CD4-positive, alpha-beta T cell treated with Interleukin-4 for 1 hour (primary cell): ENCODE results near the gene TAOK2.
"Not testable (repeated sequence)": the region's sequence is repeated elsewhere in the genome, so short reads cannot be mapped to it uniquely, and the experiment has no call there.

ENCODE experiments used
- DNase-seq, 2 donors: peaks; one replicate each; pipeline ENCODE4 v3.0.0-alpha.2; 2020 to 2022

TAOK2 gene

DNA sequence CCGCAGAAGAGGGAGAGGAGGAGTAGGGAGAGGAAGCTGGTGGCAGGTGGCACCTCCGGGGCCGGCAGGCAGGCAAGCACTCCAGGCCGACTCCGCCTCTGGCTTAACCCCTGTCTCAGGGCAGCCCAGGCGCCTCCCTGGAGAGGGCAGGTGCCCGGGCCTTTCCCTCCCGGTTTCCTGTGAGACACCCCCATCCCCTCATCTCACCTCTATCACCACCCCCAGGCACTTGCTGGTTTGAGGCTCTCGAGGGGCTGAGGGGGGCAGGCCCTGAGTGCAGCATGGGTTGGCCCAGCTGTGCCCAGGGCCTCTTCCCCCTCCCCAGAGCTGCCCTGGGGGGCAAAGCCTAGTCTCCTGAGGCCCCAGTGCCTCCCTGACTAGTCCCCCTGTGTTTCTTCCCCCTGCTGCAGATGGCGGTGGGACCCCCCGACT lies 31.2 kb downstream of the TAOK2 start:
- DNase-seq = no peak

DNA sequence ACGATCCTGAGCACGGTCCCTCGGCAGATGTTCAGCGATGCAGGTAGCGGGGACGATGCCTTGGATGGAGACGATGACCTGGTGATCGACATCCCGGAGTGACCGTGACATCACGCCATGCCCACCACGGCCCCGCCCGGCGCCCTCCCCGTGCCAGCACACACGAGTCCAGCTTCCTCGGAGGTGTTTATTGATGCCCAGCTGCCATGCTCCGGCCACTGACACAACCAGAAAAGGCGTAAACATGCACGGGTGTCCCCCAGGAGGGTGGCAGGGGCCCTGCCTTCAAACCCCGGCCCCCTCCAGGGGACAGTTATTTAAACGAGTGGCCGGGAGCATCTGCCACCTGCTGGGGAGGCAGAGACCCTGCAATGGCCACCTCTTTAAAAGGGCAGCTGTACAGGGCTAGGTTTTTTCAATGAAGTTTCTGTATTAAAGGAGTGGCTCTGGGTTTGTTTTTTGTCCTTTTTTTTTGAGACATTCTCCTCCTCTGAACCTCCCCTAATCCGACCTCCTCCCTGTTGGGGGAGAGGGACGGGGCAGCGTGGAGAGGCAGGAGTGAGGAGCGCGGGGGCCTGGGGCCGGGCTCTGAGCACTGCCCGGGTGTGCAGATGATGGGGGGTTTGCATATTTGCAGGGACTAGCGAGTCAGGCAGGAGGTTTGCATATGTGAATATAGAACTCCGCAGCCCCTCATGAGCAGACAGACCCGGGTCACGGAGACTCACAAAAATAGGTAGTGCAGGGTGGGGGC lies 31.9 kb downstream of the TAOK2 start:
- DNase-seq = peak; percentile 52

DNA sequence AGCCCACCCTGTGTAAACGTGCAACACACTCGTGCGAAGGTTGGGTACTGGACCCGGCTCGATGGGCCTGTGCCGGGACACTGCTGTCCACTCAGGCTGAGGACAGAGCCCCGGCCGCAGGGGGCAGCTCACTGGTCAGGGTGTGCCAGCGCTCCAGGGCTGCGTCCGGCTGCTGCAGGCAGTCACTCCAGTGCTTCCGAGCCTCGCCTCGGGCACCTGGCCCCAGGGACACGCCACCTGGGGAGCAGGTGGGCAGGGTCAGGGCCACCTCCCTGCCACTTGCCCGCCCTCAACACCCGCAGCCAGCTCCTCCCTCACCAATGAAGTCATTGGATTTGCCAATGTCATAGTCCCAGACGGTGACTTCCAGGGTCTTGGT lies 32.4 kb downstream of the TAOK2 start:
- no peak for DNase-seq

DNA sequence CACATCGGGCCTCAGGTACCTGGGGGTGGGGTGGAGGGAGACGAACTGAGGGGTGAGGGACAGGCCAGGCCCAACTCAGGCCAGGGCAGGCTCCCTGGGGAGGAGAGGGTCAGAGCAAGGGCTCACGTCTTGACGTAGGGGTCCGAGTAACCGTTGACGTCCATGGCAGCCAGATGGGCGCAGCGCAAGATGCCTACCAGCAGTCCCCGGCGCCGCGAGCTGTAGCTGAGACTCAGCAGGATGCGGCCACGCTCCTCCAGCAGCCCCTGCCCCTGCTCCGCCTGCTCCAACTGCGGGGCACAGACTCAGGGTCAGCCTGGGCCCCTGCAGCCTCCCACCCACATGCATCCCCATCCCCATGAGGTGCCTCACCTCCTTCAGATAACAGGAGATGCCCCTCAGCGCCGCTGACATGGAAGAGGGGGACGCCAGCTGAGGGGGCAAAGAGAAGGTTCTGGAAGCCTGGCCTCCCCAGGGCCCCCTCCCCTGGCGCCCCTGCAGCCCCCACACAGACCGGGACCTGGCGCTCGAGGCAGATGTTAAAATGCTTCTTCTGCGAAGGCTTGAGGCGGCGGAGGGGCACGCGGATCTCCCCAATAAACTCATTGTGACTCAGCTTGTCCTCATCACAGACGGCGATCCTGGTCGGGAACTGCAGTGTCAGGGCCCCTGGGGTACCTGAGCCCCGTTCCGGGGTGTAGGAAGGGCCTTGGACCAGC lies 33.1 kb downstream of the TAOK2 start:
- no peak for DNase-seq

DNA sequence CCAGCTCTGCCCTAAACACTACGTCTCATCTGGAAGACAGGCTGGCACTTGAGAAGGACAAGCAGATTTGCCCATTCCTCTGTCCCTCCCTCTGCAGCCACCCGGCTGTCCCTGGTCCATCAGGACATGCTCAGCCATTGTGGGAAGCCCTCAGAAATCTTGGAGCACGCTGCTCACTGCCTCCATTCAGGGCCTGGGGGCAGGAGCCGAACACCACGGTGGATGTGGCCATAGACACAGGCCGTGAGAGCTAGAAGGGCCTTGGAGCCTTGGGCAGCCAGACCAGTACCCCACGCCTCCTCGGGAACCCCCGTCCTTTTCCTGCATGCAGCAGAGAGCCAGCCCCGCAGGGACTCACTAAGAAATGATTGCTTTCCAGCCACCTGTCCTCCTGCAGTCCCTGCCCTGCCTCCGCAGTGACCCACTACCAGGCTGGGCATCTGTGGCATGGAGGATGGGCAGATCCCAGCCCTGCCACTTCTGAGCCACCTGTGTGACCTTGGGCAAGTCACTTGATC lies 33.8 kb downstream of the TAOK2 start:
- no peak for DNase-seq

DNA sequence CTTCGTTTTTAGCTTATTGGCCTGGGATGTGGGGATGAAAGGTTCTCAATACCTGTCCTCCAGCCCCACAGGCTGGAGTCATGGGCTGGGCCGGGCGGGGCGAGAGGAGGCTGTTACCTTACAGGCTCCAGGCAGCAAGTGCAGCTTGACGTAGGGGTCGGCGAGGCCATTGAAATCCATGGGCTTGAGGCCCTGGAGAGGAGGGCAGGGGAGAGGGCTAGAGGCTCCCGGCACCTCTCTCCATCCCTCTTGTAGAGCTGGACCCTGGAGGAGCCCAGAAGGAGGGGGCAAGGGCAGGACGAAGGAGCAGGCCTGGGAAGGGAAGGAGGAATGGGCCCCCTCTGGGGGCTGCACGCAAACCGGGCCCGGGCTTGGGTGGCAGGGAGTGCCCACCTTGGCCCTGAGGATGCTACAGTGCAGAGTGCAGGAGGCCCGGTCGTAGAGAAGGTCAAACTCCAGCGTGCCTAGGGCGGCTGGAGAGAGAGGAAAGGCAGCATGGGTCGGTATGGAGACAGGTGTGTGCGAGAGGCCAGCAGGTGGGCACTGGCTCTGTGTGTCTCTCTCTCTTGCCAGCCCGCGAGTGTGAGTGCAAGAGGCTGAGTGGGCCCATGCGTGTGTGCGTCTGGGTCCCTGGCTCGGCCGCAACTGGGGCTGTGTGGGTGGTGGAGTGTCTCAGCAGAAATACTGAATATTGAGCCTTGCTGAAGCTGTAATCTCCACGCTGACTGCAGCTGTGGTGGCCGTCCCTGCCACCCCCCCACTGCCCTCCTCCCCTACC lies 35.6 kb downstream of the TAOK2 start:
- no peak for DNase-seq

DNA sequence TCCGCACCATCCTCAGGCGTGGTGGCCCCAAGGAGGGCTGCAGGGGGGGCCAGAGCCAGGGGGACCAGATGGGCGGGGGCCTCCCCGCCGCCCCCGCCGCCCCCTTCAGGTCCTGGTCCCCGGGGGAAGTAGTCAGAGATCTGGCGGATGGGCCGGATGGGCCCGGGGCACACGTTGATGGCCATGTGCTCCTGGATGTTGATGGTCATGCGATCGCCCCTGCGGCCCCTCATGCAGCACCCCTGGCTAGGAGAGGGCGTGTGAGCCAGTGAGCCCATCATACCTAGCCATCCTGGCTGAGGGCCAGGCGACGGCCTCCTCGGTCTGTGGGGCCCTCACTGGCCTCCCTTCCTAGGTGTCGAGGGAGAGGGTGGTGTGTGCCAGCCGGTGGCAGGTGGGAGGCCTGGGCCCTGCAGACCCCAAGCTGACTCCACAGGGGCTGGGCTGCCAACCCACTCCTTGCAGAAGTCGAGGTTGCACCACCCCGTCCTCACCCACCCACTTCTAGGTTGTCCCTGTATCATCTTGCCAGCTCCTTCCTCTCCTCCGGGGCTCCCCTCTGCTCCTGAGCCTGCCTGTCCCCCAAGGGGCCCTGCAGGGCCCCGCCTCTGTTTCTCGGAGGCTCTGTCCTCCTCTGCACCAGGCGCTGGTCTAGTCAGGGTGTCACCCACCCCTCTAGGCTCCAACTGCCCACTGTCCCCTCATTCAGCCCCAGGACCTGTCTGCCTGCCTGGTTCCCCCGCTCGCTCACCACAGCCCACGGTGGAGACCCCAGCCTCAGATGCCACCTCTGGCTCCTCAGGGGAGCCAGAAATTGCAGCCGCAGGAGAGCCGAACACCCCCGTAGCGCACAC lies 36.5 kb downstream of the TAOK2 start:
- DNase-seq = no peak

DNA sequence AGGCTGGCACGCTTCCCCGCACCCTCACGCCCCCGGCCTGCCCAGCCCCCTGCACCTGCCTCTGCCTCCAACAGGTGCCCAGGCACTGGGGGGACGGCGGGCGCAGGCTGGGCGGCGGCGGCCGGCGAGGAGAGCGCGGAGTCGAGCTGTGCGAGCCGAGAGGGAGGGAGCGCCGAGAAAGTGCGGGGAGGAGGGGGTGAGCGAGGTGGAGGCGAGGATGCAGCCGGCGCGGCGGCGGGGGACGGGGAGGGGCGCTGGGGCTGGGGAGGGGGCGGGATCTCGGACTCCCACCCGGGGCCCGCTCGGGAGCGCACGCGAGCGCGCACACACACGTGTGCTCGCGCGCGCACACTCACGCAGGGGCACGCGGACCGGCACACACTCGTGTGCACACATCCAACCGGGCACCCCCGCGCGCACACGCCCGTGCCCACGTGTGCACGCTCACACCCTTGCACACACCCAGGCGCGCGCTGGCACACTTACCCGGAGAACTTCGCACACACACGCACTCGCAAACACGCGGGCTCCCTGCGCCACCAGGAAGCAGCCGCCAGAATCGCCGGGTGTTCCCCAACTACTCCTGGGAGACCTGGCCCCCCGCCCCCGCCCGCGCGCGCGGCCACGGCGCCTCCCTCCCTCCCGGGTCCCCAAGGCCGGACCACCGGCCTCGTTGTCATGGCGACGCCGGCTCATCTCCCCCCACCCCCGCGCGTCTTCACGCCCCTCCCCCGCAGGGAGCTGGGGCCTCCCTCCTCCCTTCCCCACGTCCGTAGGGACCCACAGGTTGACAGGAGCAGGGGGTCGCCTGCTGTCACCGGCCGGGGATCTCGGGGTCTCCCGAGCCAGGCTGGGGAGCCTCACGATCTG lies 37.4 kb downstream of the TAOK2 start, which contains the start of gene DOC2A:
Gene DOC2A, minus strand, starts transcription at position 184 of the 870 bp plus-strand sequence. CDS start 805 bp downstream, outside the sequence.
- DNase-seq = peak in 1 of 2 donors; percentile 30

DNA sequence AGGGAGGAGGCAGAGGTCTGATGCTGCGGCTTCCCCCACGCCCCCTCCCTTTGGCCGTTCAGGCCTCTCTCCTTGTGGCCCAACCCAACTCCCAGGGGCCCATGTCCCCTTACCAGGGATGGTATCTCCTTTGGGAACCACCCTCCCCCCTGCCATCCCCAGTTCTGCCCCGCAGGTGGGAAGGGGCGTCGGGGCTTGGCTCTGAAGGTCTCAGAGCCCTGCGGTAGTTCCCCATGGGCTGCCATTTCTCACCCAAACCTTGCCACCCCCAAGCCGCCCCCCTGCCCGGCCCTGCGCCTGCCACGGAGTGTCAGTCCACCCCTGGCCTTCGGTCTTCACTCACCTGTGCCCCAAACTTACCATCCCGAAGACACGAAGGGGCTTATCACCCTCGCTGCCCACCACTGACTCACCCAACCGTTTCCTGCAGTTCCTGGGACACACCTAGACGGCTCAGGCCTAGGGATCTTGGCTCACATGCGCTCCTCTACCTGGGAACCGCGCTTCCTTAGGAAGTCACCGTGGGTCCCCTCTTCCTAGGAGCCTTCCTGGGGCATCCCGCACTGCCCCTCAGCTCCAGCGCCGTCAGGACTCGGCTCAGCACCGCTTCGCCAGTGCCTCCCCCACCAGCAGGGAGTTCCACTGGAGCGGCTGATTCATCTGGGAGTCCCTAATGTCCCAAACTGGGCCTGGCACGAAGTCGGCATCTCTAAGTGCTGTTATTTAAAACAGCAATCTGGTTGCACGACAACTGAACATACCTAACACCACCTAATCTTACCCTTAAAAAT lies 38.2 kb downstream of the TAOK2 start:
- DNase-seq = no peak

DNA sequence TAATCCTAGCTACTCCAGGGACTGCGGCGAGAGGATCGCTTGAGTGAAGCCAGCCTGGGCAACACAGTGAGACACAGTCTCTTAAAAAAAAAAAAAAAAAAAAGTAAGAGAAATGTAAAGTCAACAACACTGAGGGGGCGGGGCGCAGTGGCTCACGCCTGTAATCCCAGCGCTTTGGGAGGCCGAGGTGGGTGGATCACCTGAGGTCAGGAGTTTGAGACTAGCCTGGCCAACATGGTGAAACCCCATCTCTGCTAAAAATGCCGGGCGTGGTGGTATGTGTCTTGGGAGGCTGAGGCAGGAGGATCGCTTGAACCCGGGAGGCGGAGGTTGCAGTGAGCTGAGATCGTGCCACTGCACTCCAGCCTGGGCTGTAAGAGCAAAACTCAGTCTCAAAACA lies 38.9 kb downstream of the TAOK2 start:
- DNase-seq = not testable (repeated sequence)

DNA sequence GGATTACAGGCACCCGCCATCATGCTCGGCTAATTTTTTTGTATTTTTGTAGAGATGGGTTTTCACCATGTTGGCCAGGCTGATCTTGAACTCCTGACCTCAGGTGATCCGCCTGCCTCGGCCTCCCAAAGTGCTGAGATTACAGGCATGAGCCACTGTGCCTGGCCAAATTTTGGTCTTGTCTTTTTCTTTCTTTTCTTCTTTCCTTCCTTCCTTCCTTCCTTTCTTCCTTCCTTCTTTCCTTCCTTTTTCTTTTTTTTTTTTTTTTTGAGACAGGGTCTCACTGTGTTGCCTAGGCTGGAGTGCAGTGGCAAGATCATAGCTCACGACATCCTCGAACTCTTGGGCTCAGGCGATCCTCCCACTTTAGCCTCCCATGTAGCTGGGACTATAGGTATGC lies 41.8 kb downstream of the TAOK2 start:
- DNase-seq = not testable (repeated sequence)

DNA sequence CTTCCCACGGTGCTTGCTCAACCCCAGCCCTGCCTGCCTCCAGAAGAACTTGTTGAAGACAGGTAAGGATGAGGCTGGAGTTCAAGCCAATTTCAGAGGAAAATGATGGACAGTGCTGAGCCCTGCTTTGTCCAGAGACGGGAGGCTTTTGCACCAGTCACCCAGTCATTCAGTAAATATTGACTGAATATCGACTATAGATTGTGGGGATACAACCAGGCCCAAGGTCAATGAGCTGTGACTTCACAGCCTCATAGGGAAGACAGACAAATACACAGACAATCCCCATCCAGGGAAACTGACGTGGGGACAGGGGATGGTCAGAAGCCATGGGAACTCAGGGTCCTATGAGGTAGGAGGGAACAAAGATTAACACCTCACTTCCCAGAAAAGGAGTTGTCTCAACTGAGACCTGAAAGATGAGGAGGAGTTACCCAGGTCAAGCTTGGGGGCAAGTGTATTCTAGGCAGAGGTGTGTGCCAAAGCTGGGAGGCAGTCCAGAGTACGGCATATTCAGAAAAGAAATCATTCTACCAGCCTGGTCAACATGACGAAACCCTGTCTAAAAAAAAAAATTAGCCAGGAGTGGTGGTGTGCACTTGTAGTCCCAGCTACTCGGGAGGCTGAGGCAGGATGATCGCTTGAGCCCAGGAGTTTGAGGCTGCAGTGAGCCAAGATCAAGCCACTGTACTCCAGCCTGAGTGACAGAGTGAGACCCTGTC lies 43.0 kb downstream of the TAOK2 start:
- no peak for DNase-seq

DNA sequence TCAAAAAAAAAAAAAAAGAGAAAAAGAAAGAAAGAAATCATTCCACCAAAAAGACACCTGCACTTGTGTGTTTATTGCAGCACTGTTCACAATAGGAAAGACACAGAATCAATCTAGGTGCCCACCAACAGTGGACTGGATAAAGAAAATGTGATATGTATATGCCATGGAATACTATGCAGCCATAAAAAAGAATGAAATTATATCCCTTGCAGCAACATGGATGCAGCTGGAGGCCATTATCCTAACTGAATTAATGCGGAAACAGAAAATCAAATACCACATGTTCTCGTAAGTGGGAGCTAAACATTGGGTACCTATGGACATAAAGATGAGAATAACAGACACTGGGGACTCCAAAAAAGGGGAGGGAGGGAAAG lies 43.6 kb downstream of the TAOK2 start:
- DNase-seq = no peak

DNA sequence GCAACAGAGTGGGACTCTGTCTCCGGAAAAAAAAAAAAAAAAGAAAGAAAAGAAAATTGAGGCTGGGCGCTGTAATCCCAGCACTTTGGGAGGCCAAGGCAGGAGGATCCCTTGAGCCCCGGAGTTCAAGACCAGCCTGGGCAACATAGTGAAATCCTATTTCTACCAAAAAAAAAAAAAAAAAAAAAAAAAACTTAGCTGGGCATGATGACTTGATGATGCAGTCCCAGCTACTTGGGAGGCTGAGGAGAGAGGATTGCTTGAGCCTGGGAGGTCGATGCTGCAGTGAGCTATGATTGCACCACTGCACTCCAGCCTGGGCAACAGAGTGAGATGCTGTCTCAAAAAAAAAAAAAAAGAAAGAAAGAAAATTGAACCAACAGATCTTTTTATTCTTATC lies 44.3 kb downstream of the TAOK2 start:
- not testable (repeated sequence) for DNase-seq

DNA sequence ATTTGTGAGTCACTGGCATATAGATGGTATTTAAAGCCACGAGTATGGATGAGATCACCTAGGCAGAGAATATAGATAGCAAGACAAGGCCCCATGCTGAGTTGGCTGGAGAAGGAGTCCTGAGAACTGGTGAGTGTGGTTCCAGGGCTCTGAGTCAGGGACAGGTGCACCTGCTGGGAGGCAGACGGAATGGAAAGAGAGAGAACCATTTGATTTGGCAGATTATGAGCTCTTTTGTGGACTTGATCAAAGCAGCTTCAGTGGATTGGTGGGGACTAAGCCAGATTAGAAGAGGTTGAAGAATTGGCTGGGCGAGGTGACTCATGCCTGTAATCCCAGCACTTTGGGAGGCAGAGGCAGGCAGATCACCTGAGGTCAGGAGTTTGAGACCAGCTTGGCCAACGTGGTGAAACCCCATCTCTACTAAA lies 45.1 kb downstream of the TAOK2 start:
- no peak for DNase-seq

DNA sequence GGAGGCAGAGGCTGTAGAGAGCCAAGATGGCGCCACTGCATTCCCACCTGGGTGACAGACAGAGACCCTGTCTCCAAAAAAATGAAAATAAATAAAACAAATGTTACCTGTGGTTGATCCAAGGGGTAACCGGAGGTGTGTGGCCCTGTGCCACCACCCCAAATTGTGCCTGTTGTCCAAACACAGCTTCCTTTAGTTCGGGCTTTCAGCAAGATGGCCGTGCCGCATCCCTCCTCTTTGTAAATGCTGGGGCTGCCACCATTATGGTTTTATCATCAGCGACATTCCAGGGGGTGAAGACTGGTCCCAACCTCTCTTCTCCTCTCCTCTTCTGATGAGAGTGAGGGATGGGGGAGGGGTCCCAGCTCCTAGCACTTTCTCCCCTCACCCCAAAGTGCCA lies 49.2 kb downstream of the TAOK2 start, which contains the start of gene C16orf92:
Gene C16orf92, plus strand, starts transcription at position 312 of the 400 bp plus-strand sequence. CDS start 143 bp downstream, outside the sequence.
- no peak for DNase-seq

DNA sequence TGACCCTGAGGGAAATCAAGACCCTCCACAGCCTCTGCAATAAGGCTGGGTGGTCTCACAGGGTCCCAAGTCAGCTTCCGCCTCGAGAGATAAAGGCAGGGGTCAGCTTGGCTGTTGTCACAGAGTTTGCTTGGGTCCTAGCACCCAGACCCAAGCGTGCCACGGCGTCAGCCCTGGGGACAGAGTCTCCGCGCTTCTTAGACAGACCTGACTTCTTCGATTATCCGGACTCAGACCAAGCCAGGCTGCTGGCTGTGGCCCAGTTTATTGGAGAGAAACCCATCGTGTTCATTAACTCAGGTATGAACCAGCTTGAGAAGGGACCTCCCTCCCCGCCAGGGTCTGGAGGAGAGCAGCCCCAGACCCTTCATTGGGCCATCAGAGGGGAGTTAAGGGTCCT lies 49.9 kb downstream of the TAOK2 start:
- DNase-seq = no peak

DNA sequence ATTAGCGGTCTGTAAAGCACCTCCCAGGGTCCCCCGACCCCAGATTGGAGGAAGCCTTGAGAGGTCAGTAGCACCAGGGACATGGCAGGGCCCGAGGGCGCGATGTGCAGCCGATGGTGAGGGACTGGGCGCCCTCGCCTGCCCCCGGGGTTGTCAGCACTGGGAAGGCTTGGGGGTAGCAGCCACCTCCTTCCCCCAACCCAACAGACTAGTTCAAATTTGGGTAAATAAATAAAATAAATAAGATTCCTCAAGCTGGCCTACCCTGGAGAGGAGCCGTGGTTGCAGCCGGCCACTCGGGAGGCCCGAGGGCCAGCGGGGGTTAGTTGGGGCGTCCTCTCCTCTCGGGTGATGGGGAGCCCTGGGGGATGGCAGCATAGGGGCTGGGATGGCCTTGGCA lies 50.8 kb downstream of the TAOK2 start:
- DNase-seq = no peak

DNA sequence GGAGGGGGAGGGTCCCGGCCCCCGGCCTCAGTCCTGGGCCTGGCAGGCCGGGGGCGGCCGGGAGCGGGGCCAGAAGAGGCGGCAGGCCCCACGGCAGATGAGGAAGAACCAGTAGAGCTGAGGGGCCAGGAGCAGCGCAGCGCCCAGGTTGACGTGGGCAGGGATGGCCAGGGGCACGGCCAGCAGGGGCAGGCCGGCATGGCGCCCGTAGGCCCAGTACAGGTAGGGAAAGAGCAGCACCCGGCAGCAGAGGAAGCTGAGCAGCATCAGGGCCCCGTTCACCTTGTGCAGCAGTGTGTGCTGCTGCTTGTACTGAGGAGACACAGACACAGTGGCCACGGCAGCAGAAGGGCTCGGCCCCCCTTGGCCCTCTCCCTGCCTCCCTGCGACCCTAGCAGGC lies 51.5 kb downstream of the TAOK2 start:
- no peak for DNase-seq

DNA sequence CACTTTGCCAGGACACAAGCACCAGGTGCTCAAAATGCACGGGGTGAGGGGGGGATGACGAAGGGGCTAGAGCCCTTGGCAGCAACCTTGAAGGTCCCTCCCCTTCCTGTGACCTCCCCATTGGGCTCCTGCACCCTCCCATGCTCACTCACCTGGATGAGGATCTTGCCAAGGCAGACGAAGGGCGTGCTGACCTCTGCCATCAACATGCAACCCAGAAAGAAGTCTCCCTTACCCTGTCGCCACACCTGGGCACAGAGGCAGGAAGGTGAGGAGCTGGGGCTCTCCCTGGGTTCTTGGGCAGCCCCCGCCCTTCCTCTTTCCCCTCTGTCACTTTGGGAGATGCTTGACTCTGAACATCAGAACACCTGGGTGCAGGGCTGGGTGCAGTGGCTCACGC lies 51.9 kb downstream of the TAOK2 start:
- no peak for DNase-seq
